ENCODE results near the gene PDE3B.
A peak's percentile ranks its signal among the peaks of the same experiment; 100 is the strongest.
"Not testable (repeated sequence)": the region's sequence is repeated elsewhere in the genome, so short reads cannot be mapped to it uniquely, and the experiment has no call there.

The PDE3B gene

DNA sequence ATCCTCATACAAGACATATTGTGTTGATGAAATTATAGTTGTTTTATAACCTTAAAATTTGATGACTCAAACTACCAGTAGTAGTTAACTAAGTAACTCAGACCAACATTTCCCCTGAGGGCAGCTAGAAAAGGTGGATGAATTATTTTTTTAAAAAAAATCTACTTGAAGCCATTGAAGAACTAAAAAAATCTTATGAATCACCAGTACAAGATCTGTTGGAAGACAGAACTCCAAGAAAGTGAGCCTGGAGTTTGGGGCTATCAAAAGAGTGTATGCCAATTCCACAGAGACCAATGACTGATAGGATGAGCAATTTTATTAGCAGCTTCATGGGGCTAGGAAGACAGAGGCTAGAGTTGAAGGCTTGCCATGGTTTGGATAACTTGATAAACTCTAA is 176.0 kb downstream of the PDE3B start:
- DNase-seq = no peak

DNA sequence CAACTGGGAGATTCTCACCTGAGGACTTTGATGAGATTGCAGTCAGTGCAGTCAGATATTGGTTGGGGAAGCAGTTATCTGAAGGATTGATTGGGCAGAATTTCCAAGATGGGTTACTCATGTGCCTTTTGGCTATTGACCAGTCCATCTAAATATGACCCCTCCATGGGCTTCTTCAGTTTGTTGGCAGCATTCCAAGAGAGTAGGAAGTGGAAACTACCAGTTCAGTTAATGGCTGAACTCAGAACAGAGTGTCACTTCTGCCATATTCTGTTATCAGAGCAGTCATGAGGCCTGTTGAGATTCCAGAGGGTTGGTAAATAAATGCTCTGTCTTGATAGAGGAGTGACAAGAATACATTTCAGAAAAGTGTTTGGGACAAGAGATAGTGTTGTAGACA is 177.4 kb downstream of the PDE3B start:
- DNase-seq = no peak

DNA sequence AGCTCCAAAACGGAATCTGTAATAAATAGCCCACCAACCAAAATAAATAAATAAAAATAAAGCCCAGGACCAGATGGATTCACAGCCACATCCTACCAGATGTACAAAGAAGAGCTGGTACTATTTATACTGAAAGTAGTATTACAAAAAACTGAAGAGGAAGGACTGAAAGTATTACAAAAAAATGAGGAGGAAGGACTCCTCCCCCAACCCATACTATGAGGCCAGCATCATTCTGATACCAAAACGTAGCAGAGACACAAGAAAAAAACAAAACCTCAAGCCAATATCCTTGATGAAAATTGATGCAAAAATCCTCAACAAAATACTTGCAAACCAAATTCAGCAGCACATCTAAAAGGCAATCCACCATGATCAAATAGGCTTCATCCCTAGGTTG is 183.0 kb downstream of the PDE3B start:
- DNase-seq = no peak

DNA sequence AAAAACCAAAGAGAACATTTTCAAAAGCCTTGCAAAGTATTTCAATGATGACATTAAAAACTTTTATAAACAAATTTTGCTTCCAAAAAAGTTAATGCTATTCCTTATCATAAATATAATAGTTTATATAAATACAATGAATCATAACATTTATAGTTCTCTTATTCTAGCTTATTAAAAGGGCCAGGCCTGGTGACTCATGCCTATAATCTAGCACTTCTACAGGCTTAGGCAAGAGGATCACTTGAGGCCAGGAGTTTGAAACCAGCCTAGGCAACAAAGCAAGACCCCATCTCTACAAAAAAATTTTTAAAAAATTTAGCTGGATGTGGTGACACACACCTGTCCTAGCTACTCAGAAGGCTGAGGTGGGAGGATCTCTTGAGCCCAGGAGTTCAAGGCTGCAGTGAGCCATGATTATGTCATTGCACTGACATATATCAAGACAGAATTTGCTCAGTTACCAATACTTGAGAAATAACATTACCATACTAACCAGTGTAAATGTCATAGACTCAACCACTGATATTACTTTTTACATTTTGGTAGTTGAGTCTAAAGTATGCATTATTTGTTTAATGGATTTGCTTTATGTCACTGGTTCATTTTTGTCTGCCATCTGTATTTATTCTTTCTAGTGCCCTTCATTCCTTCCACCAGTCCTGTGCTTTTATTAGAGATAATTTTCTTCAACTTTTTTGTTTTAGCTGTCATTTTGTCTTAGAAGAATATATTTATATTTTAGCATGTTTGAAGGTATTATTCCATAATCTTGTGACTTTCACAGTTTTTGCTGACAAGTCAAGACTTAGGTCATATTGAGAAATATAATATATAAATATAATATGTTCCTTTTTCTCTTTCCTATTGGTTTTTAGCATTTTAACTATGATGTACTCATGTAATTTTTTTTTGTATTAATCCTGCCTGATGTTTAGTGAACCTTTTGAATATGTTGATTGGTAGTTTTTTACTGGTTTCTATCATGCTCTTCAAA is 192.2 kb downstream of the PDE3B start:
- DNase-seq = no peak

DNA sequence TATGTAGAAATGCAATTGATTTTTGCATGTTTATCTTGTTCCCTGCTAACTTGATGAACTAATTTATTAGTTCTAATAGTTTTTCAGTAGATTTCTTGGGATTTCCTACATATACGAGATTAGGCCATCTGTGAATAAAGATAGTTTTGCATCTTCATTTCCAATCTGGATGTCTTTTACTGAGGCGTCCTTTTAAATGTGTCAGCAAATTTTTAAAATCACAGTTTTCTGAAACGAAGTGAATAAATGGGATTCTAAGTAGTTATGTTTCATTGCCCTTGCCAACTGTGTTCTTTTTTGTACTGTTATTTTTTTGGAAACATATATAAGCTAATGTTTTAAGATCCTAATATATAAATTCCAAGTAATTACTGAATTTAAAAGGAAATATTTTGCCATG is 198.4 kb downstream of the PDE3B start:
- no peak for DNase-seq

DNA sequence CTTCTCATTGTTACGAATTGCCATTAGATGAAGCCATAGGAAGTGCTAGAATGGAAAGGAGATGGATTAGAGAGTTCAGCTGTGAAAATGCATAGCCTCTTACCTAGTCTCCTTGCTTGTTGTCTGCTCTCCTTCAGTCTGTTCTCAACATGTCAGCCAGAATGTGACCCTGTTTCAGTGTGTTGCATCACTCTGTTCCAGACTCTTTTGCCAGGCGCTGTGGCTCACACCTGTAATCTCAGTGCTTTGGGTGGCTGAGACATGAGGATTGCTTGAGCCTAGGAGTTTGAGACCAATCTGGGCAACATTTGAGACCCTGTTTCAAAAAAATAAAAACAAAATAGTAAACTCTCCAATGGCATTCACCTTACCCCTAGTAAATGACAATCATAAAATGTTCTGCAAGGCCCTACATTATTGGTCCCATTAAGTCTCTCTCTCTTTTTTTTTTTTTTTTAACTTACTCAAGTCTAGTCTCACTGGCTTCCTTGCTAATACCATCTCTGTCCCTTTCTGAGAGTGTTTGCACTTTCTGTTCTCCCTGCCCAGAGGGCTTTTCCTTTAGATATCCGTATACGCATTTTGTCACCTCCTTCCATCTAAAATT is 209.1 kb downstream of the PDE3B start:
- no peak for DNase-seq

DNA sequence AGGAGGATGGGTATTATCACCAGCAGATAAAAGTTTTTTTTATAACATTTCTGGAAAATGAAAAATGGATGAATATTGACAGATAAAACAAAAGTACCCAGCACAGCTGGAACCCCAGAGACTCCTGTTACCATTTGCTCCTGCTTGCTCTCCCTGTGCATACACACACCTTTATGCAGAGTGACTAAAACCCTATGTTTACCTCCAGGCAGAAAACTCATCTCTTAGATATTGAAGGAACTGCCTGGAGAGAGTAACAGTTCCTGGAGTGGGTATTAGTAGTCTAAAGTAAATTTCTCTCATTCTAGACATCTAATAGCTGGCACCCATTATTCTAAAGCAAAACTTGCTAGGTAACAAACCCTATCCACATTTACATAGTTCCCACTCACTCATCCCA is 210.5 kb downstream of the PDE3B start:
- no peak for DNase-seq

DNA sequence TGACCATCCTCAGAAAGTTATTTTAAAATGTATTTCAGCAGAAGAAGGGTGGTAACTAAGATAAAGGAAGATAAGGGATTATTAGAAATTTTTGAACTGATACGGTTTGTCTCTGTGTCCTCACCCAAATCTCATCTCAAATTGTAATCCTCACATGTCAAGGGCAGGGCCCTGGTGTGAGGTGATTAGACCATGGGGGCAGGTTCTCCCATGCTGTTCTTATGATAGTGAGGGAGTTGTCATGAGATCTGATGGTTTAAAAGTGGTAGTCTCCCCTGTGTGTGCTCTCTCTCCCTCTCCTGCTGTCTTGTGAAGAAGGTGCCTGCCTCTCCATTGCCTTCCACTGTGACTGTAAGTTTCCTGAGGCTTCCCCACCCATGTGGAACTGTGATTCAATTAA is 212.3 kb downstream of the PDE3B start:
- DNase-seq = no peak

DNA sequence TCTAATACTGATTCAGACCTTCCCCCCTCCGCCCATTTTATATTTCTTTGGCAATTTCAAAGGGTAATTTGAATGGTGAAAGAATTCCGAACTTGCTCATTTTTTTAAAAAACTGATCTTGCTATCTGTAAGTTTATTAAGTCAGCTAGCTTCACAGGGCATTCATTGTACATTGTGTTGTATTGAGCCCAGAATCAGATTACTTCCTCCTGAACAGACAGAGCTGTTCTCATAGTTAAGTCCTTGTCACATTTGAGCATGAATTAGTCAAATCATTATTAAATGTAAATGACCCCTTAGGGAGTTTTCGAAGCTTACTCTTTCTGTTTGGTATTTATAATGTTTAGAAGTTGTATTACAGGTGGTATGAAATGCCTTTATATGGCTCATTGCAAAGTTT is 214.0 kb downstream of the PDE3B start:
- DNase-seq = no peak

DNA sequence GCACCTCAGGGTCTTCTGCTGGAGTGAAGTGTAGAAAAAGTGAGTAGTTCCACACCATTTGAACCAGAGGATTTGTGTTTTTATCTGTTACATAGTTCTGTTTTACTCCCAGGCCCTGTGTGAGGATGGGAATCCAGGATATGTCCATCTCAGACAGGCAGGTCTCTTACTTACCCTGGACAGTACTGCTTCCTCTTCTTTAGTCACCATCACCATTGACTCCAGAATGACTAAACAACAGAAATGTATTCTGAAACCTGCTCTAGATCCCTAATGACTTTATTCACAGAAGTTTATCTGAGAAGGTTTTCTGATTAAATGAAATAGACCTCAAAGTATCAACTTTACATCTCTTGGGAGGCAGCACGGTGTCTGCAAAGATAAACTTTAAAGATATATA is 214.8 kb downstream of the PDE3B start:
- no peak for DNase-seq

DNA sequence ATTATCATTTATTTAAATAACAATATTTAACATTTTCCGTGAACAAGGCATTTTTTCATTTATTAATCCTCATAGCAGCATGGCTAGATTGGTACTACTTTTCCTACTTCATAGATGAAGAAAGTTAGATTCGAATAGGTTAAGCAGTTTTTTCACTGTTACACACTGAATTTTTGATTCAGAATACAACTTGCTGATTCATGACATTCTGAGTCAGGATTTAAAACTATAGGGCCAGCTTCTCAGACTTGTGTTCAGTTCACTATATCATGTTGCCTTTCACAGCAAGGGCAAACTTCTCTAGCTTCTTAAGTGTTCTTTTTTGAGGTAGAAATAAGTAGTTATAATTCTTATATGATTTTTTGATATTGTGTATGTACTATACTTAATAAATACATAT is 216.9 kb downstream of the PDE3B start:
- no peak for DNase-seq

DNA sequence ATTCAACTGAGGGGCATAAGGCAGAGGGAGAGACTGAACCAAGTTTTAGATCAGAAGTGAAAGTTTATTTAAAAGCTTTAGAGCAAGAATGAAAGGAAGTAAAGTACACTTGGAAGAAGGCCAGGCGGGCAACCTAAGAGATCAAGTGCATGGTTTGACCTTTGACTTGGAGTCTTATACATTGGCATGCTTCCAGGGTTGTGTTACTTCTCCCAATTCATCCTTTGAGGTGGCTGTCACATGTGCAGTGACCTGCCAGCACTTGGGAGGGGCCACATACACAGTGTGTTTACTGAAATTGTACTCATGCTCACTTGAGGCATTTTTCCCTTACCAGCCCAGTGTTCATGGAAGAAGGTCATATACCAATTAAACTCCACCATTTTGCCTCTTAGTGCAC is 218.1 kb downstream of the PDE3B start:
- no peak for DNase-seq

DNA sequence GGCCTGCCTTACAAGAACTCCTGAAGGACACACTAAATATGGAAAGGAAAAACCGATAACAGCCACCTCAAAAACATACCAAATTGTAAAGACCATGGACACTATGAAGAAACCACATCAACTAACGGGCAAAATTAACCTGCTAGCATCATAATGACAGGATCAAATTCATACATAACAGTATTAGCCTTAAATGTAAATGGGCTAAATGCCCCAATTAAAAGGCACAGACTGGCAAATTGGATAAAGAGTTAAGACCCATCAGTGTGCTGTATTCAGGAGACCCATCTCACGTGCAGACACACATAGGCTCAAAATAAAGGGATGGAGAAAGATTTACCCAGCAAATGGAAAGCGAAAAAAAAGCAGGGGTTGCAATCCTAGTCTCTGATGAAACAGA is 220.2 kb downstream of the PDE3B start:
- not testable (repeated sequence) for DNase-seq

DNA sequence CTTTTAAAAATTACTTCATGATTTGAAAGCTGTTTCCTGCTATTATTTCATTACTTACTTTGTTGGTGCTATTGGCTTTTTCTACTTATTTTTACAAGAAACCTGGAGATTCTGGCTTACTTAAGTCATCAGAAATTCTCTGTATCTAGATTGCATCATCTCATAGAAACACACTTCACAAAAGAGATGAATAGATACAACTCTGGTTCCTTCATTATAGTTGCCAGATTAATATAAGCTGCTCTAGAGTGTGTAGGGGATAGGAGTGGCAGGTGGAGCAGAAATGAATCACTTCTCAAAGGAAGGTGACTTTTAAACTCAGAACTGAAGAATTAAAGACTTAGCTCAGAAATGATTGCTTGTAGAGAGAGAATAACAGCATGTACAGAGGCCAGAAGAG is 228.4 kb downstream of the PDE3B start:
- DNase-seq = no peak

DNA sequence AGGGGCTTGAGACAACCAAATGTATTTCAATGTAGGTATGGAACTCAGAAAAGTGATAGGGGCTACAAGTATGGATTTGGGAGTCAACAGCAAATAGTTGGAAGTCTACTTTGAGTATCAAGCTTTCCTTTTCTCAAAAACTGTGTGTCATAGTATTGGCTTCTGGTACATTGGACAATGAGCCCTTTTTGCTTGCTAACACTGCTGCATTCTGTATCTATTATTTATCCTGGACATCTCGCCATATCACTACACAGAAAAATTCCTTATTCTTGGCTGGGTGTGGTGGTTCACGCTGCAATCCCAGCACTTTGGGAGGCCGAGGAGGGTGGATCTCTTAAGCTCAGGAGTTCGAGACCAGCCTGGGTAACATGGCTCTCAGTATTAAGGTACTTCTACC is 230.0 kb downstream of the PDE3B start:
- no peak for DNase-seq

DNA sequence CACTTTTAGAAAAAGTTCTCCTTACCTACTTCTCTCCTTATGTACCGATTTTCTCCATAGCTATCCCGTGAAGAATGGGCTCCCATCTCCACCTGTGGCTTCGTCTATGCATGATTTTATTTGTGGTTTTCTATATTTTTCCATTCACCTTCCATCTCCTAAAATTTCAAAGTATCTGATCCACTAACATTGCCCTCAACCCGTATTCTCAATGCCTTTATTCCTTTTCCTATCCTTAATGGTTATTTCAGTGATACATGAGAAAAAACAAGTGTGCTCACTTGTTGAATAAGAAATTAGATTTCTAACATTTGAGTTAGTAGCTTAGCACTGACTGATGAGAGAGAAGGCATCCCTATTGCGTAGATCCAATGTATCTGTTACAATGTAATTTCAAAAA is 231.6 kb downstream of the PDE3B start:
- no peak for DNase-seq

DNA sequence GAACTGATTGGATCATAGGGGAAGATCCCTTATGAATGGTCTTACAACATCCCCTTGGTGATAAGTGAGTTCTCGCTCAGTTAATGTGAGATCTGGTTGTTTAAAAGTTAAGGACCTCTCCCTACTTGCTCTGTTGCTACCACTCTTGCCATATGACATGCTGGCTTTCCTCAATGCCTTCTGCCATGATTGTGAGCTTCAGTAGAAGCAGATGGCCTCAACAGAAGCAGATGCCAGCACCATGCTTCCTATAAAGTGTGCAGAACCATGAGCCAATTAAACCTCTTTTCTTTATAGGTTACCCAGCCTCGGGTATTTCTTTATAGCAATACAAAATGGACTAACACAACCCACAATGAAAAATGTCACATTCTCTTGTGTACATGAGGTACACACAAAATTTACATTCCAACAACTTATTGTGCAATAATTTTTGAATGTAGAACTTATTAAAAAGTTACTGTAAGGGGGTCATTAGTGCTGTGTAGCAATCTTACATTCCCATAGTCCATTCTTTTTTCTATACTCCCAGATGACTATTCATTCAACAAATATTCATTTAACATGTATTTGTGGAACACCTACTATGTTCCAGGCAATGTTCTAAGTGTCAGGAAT is 238.1 kb downstream of the PDE3B start:
- DNase-seq = no peak

DNA sequence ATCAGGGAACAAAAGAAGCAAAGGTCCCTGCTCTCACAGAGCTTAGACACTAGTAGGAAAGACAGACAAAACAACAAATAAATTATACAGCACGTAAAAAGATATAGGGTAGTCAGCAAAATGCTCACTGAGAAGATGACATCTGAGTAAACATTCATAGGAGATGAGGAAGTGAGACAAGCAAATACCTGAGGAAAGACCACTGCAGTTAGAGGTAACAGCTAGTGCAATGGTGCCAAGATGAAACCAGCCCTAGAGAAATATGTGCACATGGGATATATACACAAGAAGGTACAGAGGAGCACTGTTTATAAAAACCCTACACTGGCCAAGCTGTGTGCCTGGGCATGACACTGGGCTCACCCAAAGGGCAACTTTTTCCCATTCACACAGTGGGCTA is 238.6 kb downstream of the PDE3B start:
- DNase-seq = no peak

DNA sequence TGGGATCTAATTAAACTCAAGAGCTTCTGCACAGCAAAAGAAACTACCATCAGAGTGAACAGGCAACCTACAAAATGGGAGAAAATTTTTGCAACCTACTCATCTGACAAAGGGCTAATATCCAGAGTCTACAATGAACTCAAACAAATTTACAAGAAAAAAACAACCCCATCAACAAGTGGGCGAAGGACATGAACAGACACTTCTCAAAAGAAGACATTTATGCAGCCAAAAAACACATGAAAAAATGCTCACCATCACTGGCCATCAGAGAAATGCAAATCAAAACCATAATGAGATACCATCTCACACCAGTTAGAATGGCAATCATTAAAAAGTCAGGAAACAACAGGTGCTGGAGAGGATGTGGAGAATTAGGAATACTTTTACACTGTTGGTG is 240.1 kb downstream of the PDE3B start:
- not testable (repeated sequence) for DNase-seq

DNA sequence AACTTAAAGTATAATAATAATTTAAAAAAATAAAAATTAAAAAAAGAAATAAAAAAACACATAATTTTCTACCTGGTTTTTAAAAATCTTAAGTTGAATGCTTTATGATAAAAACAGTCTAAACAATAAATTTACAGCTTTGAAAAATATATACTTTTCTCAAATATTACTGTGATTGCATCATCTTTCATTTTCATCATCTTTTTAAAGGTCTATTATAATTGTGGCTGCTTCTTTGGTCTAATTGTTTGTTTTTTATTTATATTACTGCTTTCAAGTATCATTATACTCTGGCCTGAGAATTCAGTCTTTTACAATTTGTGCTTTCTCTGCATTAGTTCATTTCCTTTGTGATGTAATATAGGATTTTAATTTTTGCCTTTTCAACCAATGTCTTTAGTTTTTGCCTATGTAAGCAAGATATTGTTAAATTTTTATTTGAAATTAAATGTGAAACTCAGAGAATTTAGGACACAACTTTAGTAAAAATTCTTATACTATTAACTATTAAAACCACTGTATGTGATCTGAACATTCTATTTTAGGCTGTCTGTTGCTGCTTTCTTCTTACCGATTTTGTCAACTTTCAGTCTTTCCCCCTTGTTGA is 241.2 kb downstream of the PDE3B start:
- no peak for DNase-seq

DNA sequence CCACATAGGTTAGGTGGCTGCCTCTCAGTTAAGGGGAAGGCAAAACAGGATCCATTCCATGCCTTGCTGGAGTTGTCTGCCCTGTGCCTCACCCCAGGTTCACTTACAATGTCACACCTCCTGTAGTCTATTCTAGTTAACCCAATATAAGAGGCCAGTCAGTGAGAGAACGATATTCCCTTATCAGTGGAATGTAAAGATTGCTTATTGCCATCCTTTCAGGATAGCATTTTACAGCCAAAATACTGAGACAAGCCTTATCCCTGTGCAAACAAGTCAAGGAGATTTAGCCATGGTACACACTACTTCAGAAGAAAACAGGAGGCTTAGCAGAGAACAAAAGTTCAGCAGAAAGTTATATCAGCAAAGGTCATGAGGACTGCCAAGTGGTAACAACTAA is 242.9 kb downstream of the PDE3B start:
- DNase-seq = no peak

DNA sequence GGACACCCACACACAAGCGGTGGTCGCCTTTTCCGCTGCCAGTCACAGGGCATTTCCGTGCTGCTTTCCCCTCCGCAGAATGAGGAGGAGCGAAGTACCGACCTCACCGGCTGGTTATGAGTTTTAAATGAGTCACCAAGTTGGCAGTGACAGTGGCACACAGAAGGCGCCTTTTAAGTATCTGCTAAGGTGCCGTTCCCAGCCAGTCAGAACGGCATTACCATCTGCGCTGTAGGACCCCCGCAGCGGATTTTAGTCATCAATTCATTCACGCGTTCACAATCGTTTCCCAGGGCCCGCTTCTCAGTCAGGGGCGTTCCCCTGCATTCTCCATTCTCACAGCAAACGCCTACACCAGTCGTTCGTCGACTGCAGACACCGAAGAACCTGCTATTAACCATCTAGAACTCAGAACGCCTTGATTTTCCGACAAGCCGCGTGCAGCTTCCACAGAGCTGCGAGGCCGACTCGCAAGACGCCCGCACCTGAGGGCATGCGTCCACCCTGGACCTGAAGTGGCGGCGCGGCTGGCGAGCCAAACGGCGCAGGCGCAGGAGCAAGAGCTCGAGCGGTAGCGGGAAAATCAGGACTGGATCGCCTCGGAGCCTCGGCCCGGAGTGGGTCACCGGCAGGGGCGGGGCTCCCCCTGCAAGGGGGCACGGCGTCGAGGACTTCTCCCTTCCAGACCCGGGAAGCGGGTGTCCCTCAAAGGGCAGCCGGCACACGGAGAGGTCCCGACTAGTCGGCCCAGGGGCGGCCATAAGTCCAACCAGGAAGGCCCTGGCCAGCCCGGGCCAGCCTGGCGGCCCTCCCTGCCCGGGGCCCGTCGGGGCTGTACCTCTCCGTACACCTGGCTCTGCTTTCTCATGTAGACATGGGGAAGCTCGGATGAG is 247.8 kb downstream of the PDE3B start:
- peak; percentile 74 to 94 (median 86) for DNase-seq

All from stimulated activated naive CD4-positive, alpha-beta T cell (primary cell).